Measurements from ENCODE around the gene CHRNB1. TPM values are rescaled to one million over a fixed set of nuclear protein-coding genes. Genes with fewer than 3 reads are reported as not detected.

CHRNB1 gene
- polyA plus RNA-seq, 1 donor from 2014 or later = 18.2 TPM

- H3K9ac ChIP-seq (ENCODE audit: low read length) = no peak overlapping the region
- H3K9me3 ChIP-seq (ENCODE audit: low read length) = no peaks in the 10 kb centered on the region
- no peaks in the 10 kb centered on the region for H3K36me3 ChIP-seq (ENCODE audit: insufficient read depth, low read length)
- no peaks in the 10 kb centered on the region for H4K20me1 ChIP-seq (ENCODE audit: insufficient read depth)
- H3K9me2 ChIP-seq (ENCODE audit: insufficient read depth, low read length) = no peaks in the 10 kb centered on the region
- no peak overlapping the region for H3K4me3 ChIP-seq (ENCODE audit: low read length)
- H3K79me2 ChIP-seq (replicated peaks; ENCODE audit: insufficient read depth, low read length) = no peaks in the 10 kb centered on the region
- no peak overlapping the region for H3K4me2 ChIP-seq (ENCODE audit: low read length)
- H3F3A ChIP-seq (ENCODE audit: insufficient read depth, low read length, poor library complexity, severe bottlenecking) = no peaks in the 10 kb centered on the region
- H3K27me3 ChIP-seq (ENCODE audit: insufficient read depth, low read depth, low read length) = peaks cover 23% of the 10 kb centered on the region
- H3K27ac ChIP-seq (ENCODE audit: low read length) = no peak overlapping the region
- TF ChIP-seq EZH2 (IDR thresholded peaks at IDR 0.05; ENCODE audit: borderline replicate concordance, insufficient read depth, low read length, poor library complexity, severe bottlenecking) (no peak), POLR2AphosphoS5 (IDR thresholded peaks at IDR 0.05) (no peak), SMC3 (conservative IDR thresholded peaks at IDR 0.05; ENCODE audit: poor library complexity) (no peak), TAF1 (IDR thresholded peaks at IDR 0.05; ENCODE audit: low read depth) (no peak), MXI1 (conservative IDR thresholded peaks at IDR 0.05; ENCODE audit: poor library complexity, severe bottlenecking) (no peak), EP300 (conservative IDR thresholded peaks at IDR 0.05; ENCODE audit: poor library complexity, severe bottlenecking) (no peak), RAD21 (conservative IDR thresholded peaks at IDR 0.05) (no peak)
- TF ChIP-seq, protein P1, sequence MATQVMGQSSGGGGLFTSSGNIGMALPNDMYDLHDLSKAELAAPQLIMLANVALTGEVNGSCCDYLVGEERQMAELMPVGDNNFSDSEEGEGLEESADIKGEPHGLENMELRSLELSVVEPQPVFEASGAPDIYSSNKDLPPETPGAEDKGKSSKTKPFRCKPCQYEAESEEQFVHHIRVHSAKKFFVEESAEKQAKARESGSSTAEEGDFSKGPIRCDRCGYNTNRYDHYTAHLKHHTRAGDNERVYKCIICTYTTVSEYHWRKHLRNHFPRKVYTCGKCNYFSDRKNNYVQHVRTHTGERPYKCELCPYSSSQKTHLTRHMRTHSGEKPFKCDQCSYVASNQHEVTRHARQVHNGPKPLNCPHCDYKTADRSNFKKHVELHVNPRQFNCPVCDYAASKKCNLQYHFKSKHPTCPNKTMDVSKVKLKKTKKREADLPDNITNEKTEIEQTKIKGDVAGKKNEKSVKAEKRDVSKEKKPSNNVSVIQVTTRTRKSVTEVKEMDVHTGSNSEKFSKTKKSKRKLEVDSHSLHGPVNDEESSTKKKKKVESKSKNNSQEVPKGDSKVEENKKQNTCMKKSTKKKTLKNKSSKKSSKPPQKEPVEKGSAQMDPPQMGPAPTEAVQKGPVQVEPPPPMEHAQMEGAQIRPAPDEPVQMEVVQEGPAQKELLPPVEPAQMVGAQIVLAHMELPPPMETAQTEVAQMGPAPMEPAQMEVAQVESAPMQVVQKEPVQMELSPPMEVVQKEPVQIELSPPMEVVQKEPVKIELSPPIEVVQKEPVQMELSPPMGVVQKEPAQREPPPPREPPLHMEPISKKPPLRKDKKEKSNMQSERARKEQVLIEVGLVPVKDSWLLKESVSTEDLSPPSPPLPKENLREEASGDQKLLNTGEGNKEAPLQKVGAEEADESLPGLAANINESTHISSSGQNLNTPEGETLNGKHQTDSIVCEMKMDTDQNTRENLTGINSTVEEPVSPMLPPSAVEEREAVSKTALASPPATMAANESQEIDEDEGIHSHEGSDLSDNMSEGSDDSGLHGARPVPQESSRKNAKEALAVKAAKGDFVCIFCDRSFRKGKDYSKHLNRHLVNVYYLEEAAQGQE (IDR thresholded peaks at IDR 0.05; ENCODE audit: borderline replicate concordance) = no peak
- TF ChIP-seq, protein P2, sequence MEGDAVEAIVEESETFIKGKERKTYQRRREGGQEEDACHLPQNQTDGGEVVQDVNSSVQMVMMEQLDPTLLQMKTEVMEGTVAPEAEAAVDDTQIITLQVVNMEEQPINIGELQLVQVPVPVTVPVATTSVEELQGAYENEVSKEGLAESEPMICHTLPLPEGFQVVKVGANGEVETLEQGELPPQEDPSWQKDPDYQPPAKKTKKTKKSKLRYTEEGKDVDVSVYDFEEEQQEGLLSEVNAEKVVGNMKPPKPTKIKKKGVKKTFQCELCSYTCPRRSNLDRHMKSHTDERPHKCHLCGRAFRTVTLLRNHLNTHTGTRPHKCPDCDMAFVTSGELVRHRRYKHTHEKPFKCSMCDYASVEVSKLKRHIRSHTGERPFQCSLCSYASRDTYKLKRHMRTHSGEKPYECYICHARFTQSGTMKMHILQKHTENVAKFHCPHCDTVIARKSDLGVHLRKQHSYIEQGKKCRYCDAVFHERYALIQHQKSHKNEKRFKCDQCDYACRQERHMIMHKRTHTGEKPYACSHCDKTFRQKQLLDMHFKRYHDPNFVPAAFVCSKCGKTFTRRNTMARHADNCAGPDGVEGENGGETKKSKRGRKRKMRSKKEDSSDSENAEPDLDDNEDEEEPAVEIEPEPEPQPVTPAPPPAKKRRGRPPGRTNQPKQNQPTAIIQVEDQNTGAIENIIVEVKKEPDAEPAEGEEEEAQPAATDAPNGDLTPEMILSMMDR (IDR thresholded peaks at IDR 0.05; ENCODE audit: poor library complexity, severe bottlenecking) = no peak
- H2AFZ ChIP-seq (ENCODE audit: low read depth, low read length) = no peak overlapping the region
Observed at GRCh38 chr17:7432296-7432695, 12.6 kb upstream of the CHRNB1 start.

DNA sequence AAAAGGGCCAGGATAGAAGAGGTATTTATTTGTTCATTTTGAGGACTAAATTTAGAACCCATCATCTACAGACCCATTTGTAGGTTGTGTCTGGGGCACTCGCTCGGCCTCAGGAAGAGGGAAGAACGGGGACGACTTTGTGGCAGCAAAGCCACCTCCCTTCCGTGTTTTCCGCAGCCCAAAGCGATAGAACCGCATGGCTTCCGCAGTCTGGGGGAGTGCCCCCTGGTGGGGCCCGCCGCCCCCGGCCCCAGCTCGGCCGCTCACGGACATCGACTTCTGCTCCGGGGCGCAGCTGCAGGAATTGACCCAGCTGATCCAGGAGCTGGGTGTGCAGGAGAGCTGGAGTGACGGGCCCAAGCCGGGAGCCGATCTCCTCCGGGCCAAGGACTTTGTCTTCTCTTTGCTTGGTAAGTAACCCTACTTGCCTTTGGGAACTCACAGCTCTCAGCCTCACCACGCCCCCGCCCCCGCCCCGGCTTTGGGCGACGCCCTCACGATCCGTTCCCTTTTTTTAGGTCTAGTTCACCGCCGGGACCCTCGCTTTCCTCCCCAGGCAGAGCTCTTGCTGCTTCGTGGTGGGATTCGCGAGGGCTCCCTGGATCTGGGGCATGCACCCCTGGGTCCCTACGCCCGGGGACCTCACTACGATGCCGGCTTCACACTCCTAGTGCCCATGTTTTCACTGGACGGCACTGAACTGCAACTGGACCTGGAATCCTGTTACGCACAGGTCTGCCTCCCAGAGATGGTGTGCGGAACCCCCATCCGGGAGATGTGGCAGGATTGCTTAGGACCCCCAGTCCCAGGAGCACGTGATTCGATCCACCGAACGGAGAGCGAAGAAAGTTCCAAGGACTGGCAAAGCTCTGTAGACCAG, 8.9 kb upstream of the CHRNB1 start:
- H3K79me2 ChIP-seq (replicated peaks; ENCODE audit: insufficient read depth, low read length) = no peaks in the 10 kb centered on the region
- no peaks in the 10 kb centered on the region for H3K9me2 ChIP-seq (ENCODE audit: insufficient read depth, low read length)
- H3K4me2 ChIP-seq (ENCODE audit: low read length) = no peak overlapping the region
- H2AFZ ChIP-seq (ENCODE audit: low read depth, low read length) = no peak overlapping the region
- peak overlapping the region; percentile 85 for H3K4me3 ChIP-seq (ENCODE audit: low read length)
- H3K27ac ChIP-seq (ENCODE audit: low read length) = no peak overlapping the region
- no peaks in the 10 kb centered on the region for H3K36me3 ChIP-seq (ENCODE audit: insufficient read depth, low read length)
- peaks cover 43% of the 10 kb centered on the region for H3K27me3 ChIP-seq (ENCODE audit: insufficient read depth, low read depth, low read length)
- H4K20me1 ChIP-seq (ENCODE audit: insufficient read depth) = no peaks in the 10 kb centered on the region
- H3K9ac ChIP-seq (ENCODE audit: low read length) = peak overlapping the region; percentile 41
- H3K9me3 ChIP-seq (ENCODE audit: low read length) = no peaks in the 10 kb centered on the region
- H3F3A ChIP-seq (ENCODE audit: insufficient read depth, low read length, poor library complexity, severe bottlenecking) = peaks cover 4% of the 10 kb centered on the region
- TF ChIP-seq, protein P1 (IDR thresholded peaks at IDR 0.05; ENCODE audit: borderline replicate concordance) = no peak
